OCI-LY7 (cell line): ENCODE measurements around the gene WRAP73.

Source experiments
- EZH2phosphoT487 ChIP-seq: fragments of 200-600 bp; sonication (generic); IDR thresholded peaks from 2 replicates; pipeline ENCODE4 v1.6.1; 2018; ENCODE audit warnings: low read depth, borderline replicate concordance, mild to moderate bottlenecking, mixed run types, antibody characterized with exemption, low read length, moderate library complexity, mixed read lengths
- TF ChIP-seq, protein P1 (sequence below): fragments of 200-600 bp; sonication (generic); conservative IDR thresholded peaks from 2 replicates; pipeline ENCODE4 v1.5.1; 2014; ENCODE audit warnings: mild to moderate bottlenecking, antibody characterized with exemption, low read length, moderate library complexity, mixed read lengths

DNA sequence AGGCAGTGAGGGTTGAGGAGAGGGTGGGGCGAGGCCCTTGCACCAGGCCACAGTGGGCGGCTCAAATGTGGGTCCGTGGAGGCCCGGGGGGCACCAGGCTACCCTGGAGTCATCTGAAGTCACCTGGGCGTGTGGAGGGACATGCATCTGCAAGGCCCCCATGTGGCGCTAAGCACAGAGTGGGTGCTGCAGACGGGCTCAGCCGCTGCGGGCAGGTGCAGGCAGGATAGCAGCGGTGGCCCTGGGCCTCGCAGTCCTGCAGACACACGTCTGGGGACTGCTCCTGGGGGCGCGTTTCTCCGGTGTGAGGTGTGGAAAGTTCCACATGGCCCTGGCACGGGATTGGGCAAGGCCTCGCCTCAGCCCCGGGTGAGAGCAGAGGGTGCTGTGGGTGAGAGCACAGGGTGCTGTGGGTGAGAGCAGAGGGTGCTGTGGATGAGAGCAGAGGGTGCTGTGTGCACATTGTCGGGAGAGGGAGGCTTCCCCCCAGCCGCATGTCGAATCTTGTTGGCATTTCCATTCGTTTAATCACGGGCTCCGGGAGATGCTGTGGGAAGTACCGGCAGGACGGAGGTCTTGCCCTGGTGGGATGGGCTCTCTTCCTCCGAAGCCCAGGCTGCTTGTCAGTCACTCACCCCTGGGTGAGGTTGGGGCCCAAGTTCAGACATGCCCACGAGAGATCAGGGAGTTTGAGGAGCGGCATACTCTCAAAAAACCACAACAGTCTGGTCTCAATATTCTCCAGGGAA, 48.9 kb upstream of the WRAP73 start:
- TF ChIP-seq, protein P1, sequence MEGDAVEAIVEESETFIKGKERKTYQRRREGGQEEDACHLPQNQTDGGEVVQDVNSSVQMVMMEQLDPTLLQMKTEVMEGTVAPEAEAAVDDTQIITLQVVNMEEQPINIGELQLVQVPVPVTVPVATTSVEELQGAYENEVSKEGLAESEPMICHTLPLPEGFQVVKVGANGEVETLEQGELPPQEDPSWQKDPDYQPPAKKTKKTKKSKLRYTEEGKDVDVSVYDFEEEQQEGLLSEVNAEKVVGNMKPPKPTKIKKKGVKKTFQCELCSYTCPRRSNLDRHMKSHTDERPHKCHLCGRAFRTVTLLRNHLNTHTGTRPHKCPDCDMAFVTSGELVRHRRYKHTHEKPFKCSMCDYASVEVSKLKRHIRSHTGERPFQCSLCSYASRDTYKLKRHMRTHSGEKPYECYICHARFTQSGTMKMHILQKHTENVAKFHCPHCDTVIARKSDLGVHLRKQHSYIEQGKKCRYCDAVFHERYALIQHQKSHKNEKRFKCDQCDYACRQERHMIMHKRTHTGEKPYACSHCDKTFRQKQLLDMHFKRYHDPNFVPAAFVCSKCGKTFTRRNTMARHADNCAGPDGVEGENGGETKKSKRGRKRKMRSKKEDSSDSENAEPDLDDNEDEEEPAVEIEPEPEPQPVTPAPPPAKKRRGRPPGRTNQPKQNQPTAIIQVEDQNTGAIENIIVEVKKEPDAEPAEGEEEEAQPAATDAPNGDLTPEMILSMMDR = no peak
- TF ChIP-seq EZH2phosphoT487 = no peak
